ENCODE results near the gene THSD4. TPM values are rescaled to one million over a fixed set of nuclear protein-coding genes. Genes with fewer than 3 reads are reported as not detected.

The THSD4 gene
- polyA plus RNA-seq, 1 donor from 2014 or later = 0.46 TPM

DNA sequence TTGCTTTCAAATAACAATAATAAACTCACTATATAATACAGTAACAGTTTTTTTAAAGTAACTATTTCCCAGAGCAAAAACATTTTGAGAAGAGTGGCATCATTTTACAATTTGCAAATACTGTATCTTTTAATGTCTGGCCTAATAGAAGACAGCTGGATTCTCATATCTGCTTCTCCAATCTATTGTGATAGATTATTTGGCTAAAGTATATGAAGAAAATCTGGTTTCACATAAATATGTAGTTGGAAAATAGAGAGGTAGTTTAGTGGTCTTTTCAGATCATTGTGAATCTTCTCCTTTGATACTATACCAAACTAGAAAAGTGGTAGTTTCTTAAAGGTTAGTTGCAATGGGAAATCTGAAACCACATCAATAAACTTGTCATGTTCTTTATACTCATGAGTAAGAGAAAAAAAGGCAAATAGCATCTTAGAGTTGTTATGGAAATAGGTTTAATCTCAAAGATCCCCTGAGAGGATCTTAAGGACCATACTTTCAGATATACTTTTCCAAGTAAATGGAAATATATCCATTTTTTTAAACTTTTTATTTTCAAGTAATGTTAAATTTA is 570.2 kb downstream of the THSD4 start:
- no peak overlapping the region for H3K9ac ChIP-seq (ENCODE audit: low read length)
- H3K9me2 ChIP-seq (ENCODE audit: insufficient read depth, low read length) = no peaks in the 10 kb centered on the region
- H4K20me1 ChIP-seq (ENCODE audit: insufficient read depth) = no peaks in the 10 kb centered on the region
- no peaks in the 10 kb centered on the region for H3F3A ChIP-seq (ENCODE audit: insufficient read depth, low read length, poor library complexity, severe bottlenecking)
- no peaks in the 10 kb centered on the region for H3K27me3 ChIP-seq (ENCODE audit: insufficient read depth, low read depth, low read length)
- no peaks in the 10 kb centered on the region for H3K9me3 ChIP-seq (ENCODE audit: low read length)
- no peak overlapping the region for H3K27ac ChIP-seq (ENCODE audit: low read length)
- H3K36me3 ChIP-seq (ENCODE audit: insufficient read depth, low read length) = no peaks in the 10 kb centered on the region
- no peaks in the 10 kb centered on the region for H3K79me2 ChIP-seq (replicated peaks; ENCODE audit: insufficient read depth, low read length)
- no peak overlapping the region for H3K4me2 ChIP-seq (ENCODE audit: low read length)
- TF ChIP-seq SMC3 (conservative IDR thresholded peaks at IDR 0.05; ENCODE audit: poor library complexity) = no peak
- TF ChIP-seq EZH2 (IDR thresholded peaks at IDR 0.05; ENCODE audit: borderline replicate concordance, insufficient read depth, low read length, poor library complexity, severe bottlenecking) = no peak
- TF ChIP-seq RAD21 (conservative IDR thresholded peaks at IDR 0.05) = no peak
- TF ChIP-seq, protein P1, sequence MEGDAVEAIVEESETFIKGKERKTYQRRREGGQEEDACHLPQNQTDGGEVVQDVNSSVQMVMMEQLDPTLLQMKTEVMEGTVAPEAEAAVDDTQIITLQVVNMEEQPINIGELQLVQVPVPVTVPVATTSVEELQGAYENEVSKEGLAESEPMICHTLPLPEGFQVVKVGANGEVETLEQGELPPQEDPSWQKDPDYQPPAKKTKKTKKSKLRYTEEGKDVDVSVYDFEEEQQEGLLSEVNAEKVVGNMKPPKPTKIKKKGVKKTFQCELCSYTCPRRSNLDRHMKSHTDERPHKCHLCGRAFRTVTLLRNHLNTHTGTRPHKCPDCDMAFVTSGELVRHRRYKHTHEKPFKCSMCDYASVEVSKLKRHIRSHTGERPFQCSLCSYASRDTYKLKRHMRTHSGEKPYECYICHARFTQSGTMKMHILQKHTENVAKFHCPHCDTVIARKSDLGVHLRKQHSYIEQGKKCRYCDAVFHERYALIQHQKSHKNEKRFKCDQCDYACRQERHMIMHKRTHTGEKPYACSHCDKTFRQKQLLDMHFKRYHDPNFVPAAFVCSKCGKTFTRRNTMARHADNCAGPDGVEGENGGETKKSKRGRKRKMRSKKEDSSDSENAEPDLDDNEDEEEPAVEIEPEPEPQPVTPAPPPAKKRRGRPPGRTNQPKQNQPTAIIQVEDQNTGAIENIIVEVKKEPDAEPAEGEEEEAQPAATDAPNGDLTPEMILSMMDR (IDR thresholded peaks at IDR 0.05; ENCODE audit: poor library complexity, severe bottlenecking) = no peak
- TF ChIP-seq POLR2AphosphoS5 (IDR thresholded peaks at IDR 0.05) = no peak
- no peak for TF ChIP-seq TAF1 (IDR thresholded peaks at IDR 0.05; ENCODE audit: low read depth)
- TF ChIP-seq, protein P2, sequence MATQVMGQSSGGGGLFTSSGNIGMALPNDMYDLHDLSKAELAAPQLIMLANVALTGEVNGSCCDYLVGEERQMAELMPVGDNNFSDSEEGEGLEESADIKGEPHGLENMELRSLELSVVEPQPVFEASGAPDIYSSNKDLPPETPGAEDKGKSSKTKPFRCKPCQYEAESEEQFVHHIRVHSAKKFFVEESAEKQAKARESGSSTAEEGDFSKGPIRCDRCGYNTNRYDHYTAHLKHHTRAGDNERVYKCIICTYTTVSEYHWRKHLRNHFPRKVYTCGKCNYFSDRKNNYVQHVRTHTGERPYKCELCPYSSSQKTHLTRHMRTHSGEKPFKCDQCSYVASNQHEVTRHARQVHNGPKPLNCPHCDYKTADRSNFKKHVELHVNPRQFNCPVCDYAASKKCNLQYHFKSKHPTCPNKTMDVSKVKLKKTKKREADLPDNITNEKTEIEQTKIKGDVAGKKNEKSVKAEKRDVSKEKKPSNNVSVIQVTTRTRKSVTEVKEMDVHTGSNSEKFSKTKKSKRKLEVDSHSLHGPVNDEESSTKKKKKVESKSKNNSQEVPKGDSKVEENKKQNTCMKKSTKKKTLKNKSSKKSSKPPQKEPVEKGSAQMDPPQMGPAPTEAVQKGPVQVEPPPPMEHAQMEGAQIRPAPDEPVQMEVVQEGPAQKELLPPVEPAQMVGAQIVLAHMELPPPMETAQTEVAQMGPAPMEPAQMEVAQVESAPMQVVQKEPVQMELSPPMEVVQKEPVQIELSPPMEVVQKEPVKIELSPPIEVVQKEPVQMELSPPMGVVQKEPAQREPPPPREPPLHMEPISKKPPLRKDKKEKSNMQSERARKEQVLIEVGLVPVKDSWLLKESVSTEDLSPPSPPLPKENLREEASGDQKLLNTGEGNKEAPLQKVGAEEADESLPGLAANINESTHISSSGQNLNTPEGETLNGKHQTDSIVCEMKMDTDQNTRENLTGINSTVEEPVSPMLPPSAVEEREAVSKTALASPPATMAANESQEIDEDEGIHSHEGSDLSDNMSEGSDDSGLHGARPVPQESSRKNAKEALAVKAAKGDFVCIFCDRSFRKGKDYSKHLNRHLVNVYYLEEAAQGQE (IDR thresholded peaks at IDR 0.05; ENCODE audit: borderline replicate concordance) = no peak
- no peak for TF ChIP-seq EP300 (conservative IDR thresholded peaks at IDR 0.05; ENCODE audit: poor library complexity, severe bottlenecking)
- no peak for TF ChIP-seq MXI1 (conservative IDR thresholded peaks at IDR 0.05; ENCODE audit: poor library complexity, severe bottlenecking)
- no peak overlapping the region for H3K4me3 ChIP-seq (ENCODE audit: low read length)
- no peak overlapping the region for H2AFZ ChIP-seq (ENCODE audit: low read depth, low read length)

DNA sequence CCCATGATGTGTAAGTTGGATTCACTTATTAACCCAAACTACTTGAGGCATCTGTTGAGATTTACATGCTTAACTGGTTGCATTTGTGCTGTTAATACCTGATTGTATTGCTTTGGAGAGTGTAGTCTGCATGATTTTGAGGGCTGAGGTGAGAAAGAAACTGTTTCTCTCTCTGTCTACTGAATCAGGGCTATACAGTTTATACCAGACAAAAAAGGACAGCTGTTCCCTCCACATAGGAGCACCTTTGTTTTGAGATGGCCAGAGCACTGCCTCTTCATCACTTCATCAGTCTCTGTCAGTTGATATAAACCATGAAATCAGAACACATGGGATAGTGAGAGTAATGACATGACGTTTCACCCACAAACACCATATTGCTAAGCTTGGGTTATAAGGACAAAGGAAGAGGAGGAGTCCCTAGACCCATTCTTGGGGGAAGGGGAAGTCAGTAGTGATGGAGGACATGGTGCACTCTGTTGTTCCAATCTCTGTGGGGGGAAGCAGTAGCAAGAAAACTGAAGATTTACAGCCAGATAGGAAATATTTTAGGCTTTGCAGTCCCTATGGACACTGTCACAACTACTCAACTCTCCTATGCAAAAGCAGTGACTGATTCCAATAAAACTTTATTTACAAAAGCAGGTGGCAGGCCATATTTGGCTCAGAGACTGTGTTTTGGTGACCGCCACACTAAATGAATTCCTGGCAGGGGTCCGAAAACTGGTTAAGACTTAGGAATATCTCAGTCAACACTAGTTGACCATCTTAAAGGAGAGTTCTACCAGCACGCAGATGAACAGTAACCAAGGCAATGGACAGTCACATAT is 571.2 kb downstream of the THSD4 start:
- Histone ChIP-seq H3K27me3 (ENCODE audit: insufficient read depth, low read depth, low read length) (no peaks in the 10 kb centered on the region), H3K9me2 (ENCODE audit: insufficient read depth, low read length) (no peaks in the 10 kb centered on the region), H3K27ac (ENCODE audit: low read length) (no peak overlapping the region), H3K9ac (ENCODE audit: low read length) (no peak overlapping the region), H3K36me3 (ENCODE audit: insufficient read depth, low read length) (no peaks in the 10 kb centered on the region), H2AFZ (ENCODE audit: low read depth, low read length) (no peak overlapping the region), H3K4me2 (ENCODE audit: low read length) (no peak overlapping the region), H4K20me1 (ENCODE audit: insufficient read depth) (no peaks in the 10 kb centered on the region), H3K79me2 (replicated peaks; ENCODE audit: insufficient read depth, low read length) (no peaks in the 10 kb centered on the region), H3F3A (ENCODE audit: insufficient read depth, low read length, poor library complexity, severe bottlenecking) (no peaks in the 10 kb centered on the region), H3K4me3 (ENCODE audit: low read length) (no peak overlapping the region), H3K9me3 (ENCODE audit: low read length) (no peaks in the 10 kb centered on the region)
- TF ChIP-seq, protein P2 (IDR thresholded peaks at IDR 0.05; ENCODE audit: borderline replicate concordance) = no peak
- TF ChIP-seq SMC3 (conservative IDR thresholded peaks at IDR 0.05; ENCODE audit: poor library complexity) (no peak), MXI1 (conservative IDR thresholded peaks at IDR 0.05; ENCODE audit: poor library complexity, severe bottlenecking) (no peak), EZH2 (IDR thresholded peaks at IDR 0.05; ENCODE audit: borderline replicate concordance, insufficient read depth, low read length, poor library complexity, severe bottlenecking) (no peak)
- TF ChIP-seq, protein P1 (IDR thresholded peaks at IDR 0.05; ENCODE audit: poor library complexity, severe bottlenecking) = no peak

Data from neural cell (in vitro differentiated cells).